HEK293 (cell line): ENCODE results near the gene PTPN20.

Experiments
- CTCF ChIA-PET: fragments of 350-600 bp; formaldehyde crosslinking; extraction: SDS; loops from one replicate; lab custom pipeline; 2021; ENCODE audit warnings: antibody characterized with exemption; lab: Yijun Ruan, JAX
- POLR2A ChIA-PET: fragments of 300-600 bp; formaldehyde crosslinking; extraction: SDS; loops from one replicate; lab custom pipeline; 2020; ENCODE audit warnings: antibody characterized with exemption, inconsistent platforms; lab: Yijun Ruan, JAX
- H3K27ac ChIP-seq: fragments of 200-500 bp; sonication (Bioruptor generic); 2 replicates; pipeline ENCODE4 v1.5.1; 2014; ENCODE audit warnings: low read depth, low read length, control low read depth, inconsistent platforms; ENCODE audit errors: extremely low read depth
- H3K36me3 ChIP-seq, 2 experiments: fragments of 200-500 bp in 1 of 2; sonication (Bioruptor generic) in 1 of 2; 1 replicate in 1 of 2; 2 replicates in 1 of 2; pipeline ENCODE4 v1.5.1; 2014 to 2017; ENCODE audit warnings: inconsistent platforms in 2 of 2, low read length in 2 of 2; ENCODE audit not compliant: control insufficient read depth in 2 of 2, insufficient read depth in 1 of 2
- H3K4me1 ChIP-seq: fragments of 200-500 bp; sonication (Bioruptor generic); 2 replicates; pipeline ENCODE4 v1.5.1; 2014; ENCODE audit warnings: mild to moderate bottlenecking, low read length, inconsistent platforms; ENCODE audit not compliant: control insufficient read depth, insufficient read depth
- H3K4me3 ChIP-seq: 2 replicates; pipeline ENCODE4 v1.5.1; 2011; ENCODE audit warnings: low read depth, mild to moderate bottlenecking, control low read depth, low read length, moderate library complexity
- H3K9me3 ChIP-seq: fragments of 200-500 bp; sonication (Bioruptor generic); 2 replicates; pipeline ENCODE4 v1.5.1; 2014; ENCODE audit warnings: low read depth, low read length, inconsistent platforms; ENCODE audit not compliant: control insufficient read depth, insufficient read depth
- GLIS1 ChIP-seq: fragments of 450-650 bp; formaldehyde crosslinking; IDR thresholded peaks from 2 replicates; pipeline ENCODE4 v1.5.1; 2016; ENCODE audit warnings: missing biosample characterization, missing genetic modification characterization
- HOXD13 ChIP-seq: sonication (generic); formaldehyde crosslinking; IDR thresholded peaks from 2 replicates; pipeline ENCODE4 v1.8.0; 2022; ENCODE audit warnings: missing genetic modification reagents, borderline replicate concordance
- TCF7L2 ChIP-seq: IDR thresholded peaks from 2 replicates; pipeline ENCODE4 v1.6.1; 2011; ENCODE audit warnings: low read depth, mild to moderate bottlenecking, inconsistent platforms, low read length, moderate library complexity, borderline replicate concordance
- TRIM28 ChIP-seq: IDR thresholded peaks from 2 replicates; pipeline ENCODE4 v1.6.1; 2011; ENCODE audit warnings: low read length, control low read depth, borderline replicate concordance
- ZBTB11 ChIP-seq: fragments of 450-650 bp; formaldehyde crosslinking; conservative IDR thresholded peaks from 2 replicates; pipeline ENCODE4 v1.5.1; 2016; ENCODE audit warnings: low read depth, missing biosample characterization, missing genetic modification characterization
- ZBTB17 ChIP-seq: fragments of 450-650 bp; formaldehyde crosslinking; IDR thresholded peaks from 2 replicates; pipeline ENCODE4 v1.5.1; 2016; ENCODE audit warnings: missing biosample characterization, missing genetic modification characterization
- ZBTB21 ChIP-seq: fragments of 450-650 bp; formaldehyde crosslinking; IDR thresholded peaks from 2 replicates; pipeline ENCODE4 v1.5.1; 2017; ENCODE audit warnings: missing biosample characterization, missing genetic modification characterization
- ZFHX2 ChIP-seq: fragments of 450-650 bp; formaldehyde crosslinking; conservative IDR thresholded peaks from 2 replicates; pipeline ENCODE4 v1.5.1; 2016; ENCODE audit warnings: missing biosample characterization, missing genetic modification characterization
- ZFP3 ChIP-seq: fragments of 450-650 bp; formaldehyde crosslinking; IDR thresholded peaks from 2 replicates; pipeline ENCODE4 v1.5.1; 2016; ENCODE audit warnings: low read depth, missing biosample characterization, missing genetic modification characterization
- ZFP69B ChIP-seq: fragments of 450-650 bp; formaldehyde crosslinking; IDR thresholded peaks from 2 replicates; pipeline ENCODE4 v1.5.1; 2016; ENCODE audit warnings: missing biosample characterization, missing genetic modification characterization
- ZNF114 ChIP-seq: fragments of 450-650 bp; formaldehyde crosslinking; IDR thresholded peaks from 2 replicates; pipeline ENCODE4 v1.5.0; 2017; ENCODE audit warnings: missing biosample characterization, missing genetic modification characterization
- ZNF138 ChIP-seq: fragments of 450-650 bp; formaldehyde crosslinking; IDR thresholded peaks from 2 replicates; pipeline ENCODE4 v1.5.1; 2016; ENCODE audit warnings: missing biosample characterization, missing genetic modification characterization, borderline replicate concordance
- ZNF146 ChIP-seq: fragments of 450-650 bp; formaldehyde crosslinking; IDR thresholded peaks from 2 replicates; pipeline ENCODE4 v1.5.1; 2016; ENCODE audit warnings: missing biosample characterization, missing genetic modification characterization
- ZNF169 ChIP-seq: fragments of 450-650 bp; formaldehyde crosslinking; IDR thresholded peaks from 2 replicates; pipeline ENCODE4 v1.5.1; 2016; ENCODE audit warnings: missing biosample characterization, missing genetic modification characterization
- ZNF214 ChIP-seq: fragments of 450-650 bp; formaldehyde crosslinking; IDR thresholded peaks from 2 replicates; pipeline ENCODE4 v1.5.1; 2017; ENCODE audit warnings: missing biosample characterization, mild to moderate bottlenecking, missing genetic modification characterization, borderline replicate concordance
- ZNF366 ChIP-seq: fragments of 450-650 bp; formaldehyde crosslinking; conservative IDR thresholded peaks from 2 replicates; pipeline ENCODE4 v1.5.1; 2016; ENCODE audit warnings: missing biosample characterization, missing genetic modification characterization
- ZNF416 ChIP-seq: fragments of 450-650 bp; formaldehyde crosslinking; IDR thresholded peaks from 2 replicates; pipeline ENCODE4 v1.5.1; 2016; ENCODE audit warnings: missing biosample characterization, missing genetic modification characterization
- ZNF514 ChIP-seq: fragments of 450-650 bp; formaldehyde crosslinking; IDR thresholded peaks from 2 replicates; pipeline ENCODE4 v1.5.1; 2016; ENCODE audit warnings: missing biosample characterization, missing genetic modification characterization
- ZNF548 ChIP-seq: fragments of 450-650 bp; formaldehyde crosslinking; IDR thresholded peaks from 2 replicates; pipeline ENCODE4 v1.5.1; 2016; ENCODE audit warnings: missing biosample characterization, missing genetic modification characterization
- ZNF585B ChIP-seq: fragments of 450-650 bp; formaldehyde crosslinking; IDR thresholded peaks from 2 replicates; pipeline ENCODE4 v1.5.1; 2016; ENCODE audit warnings: missing biosample characterization, missing genetic modification characterization
- ZNF658 ChIP-seq: fragments of 450-650 bp; formaldehyde crosslinking; IDR thresholded peaks from 2 replicates; pipeline ENCODE4; 2016; ENCODE audit warnings: missing biosample characterization, missing genetic modification characterization
- ZNF707 ChIP-seq: fragments of 450-650 bp; formaldehyde crosslinking; IDR thresholded peaks from 2 replicates; pipeline ENCODE4 v1.5.1; 2016; ENCODE audit warnings: missing biosample characterization, missing genetic modification characterization
- ZNF776 ChIP-seq: fragments of 450-650 bp; formaldehyde crosslinking; IDR thresholded peaks from 2 replicates; pipeline ENCODE4 v1.5.0; 2017; ENCODE audit warnings: missing biosample characterization, missing genetic modification characterization, borderline replicate concordance
- TF ChIP-seq, protein P1 (sequence below): fragments of 450-650 bp; formaldehyde crosslinking; IDR thresholded peaks from 2 replicates; pipeline ENCODE4 v1.5.1; 2017; ENCODE audit warnings: missing biosample characterization, missing genetic modification characterization

The PTPN20 gene

DNA sequence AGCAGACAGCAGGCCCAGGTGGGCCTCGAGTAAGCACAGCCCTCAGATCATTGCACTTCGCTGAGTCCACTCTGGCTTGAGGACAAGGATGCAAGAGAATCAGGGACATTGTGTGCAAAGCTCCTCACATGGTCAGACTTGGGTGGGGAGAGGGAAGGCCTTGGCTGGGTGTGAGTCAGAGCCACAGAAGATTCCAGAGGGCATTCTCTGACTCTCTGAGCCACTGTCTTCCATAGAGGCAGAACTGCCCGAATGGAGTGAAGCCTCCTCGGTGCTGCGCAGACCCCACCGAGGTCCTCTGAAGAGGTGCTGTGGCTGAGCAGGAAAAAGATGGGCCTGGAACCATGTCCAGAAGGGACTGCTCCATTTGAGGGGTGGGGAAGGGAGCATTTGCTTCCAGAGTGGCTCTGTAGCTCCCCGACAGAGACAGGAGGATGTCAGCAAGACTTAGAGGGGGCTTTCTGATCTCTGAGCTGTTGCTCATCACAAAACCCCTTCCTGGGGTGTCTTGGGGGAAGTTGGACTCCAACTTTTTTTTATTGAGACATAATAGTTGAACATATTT, 120.8 kb downstream of the PTPN20 start:
- no peak overlapping the region for H3K27ac ChIP-seq
- CTCF ChIA-PET = interaction anchor here (1.1 to 1.8 kb wide), 4 partner anchors 15 to 315 kb away, joined by 3 to 6 read pairs (median 4); no protein-coding TSS in a partner anchor
- no peak for TF ChIP-seq HOXD13 (CRISPR knock-in tag)
- TF ChIP-seq ZNF138 (tag by site-specific recombination) = no peak
- no peak for TF ChIP-seq ZNF707 (tag by site-specific recombination)
- no peak for TF ChIP-seq ZNF514 (tag by site-specific recombination)
- TF ChIP-seq ZFP69B (tag by site-specific recombination) = no peak
- no peak for TF ChIP-seq ZNF169 (tag by site-specific recombination)
- no peak for TF ChIP-seq ZFP3 (tag by site-specific recombination)
- no peak for TF ChIP-seq ZBTB11 (tag by site-specific recombination)
- no peak for TF ChIP-seq ZNF416
- TF ChIP-seq ZNF658 (tag by site-specific recombination) = no peak
- TF ChIP-seq ZNF585B = no peak
- no peaks in the 10 kb centered on the region for H3K4me1 ChIP-seq
- H3K4me3 ChIP-seq = no peak overlapping the region
- no peaks in the 10 kb centered on the region for H3K9me3 ChIP-seq
- POLR2A ChIA-PET = interaction anchor here (0.6 kb wide), 1 partner anchor 348 kb away, joined by 3 read pairs; no protein-coding TSS in a partner anchor
- H3K36me3 ChIP-seq = no peaks in the 10 kb centered on the region

- TF ChIP-seq TRIM28 (no peak), ZNF146 (tag by site-specific recombination) (no peak), ZFHX2 (no peak), ZNF416 (no peak), TCF7L2 (no peak), ZNF214 (no peak), ZNF366 (tag by site-specific recombination) (no peak), ZBTB11 (tag by site-specific recombination) (no peak), ZBTB17 (tag by site-specific recombination) (no peak), ZNF776 (tag by site-specific recombination) (no peak), ZNF114 (tag by site-specific recombination) (no peak), ZNF548 (tag by site-specific recombination) (no peak), ZBTB21 (tag by site-specific recombination) (no peak), GLIS1 (tag by site-specific recombination) (no peak)
- TF ChIP-seq, protein P1, sequence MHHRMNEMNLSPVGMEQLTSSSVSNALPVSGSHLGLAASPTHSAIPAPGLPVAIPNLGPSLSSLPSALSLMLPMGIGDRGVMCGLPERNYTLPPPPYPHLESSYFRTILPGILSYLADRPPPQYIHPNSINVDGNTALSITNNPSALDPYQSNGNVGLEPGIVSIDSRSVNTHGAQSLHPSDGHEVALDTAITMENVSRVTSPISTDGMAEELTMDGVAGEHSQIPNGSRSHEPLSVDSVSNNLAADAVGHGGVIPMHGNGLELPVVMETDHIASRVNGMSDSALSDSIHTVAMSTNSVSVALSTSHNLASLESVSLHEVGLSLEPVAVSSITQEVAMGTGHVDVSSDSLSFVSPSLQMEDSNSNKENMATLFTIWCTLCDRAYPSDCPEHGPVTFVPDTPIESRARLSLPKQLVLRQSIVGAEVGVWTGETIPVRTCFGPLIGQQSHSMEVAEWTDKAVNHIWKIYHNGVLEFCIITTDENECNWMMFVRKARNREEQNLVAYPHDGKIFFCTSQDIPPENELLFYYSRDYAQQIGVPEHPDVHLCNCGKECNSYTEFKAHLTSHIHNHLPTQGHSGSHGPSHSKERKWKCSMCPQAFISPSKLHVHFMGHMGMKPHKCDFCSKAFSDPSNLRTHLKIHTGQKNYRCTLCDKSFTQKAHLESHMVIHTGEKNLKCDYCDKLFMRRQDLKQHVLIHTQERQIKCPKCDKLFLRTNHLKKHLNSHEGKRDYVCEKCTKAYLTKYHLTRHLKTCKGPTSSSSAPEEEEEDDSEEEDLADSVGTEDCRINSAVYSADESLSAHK (tag by site-specific recombination) = no peak
- Histone ChIP-seq H3K4me3 (no peak overlapping the region), H3K36me3 (no peaks in the 10 kb centered on the region), H3K9me3 (no peaks in the 10 kb centered on the region), H3K4me1 (no peaks in the 10 kb centered on the region), H3K27ac (no peak overlapping the region)
- CTCF ChIA-PET = interaction anchor here (0.7 to 4.6 kb wide), 5 partner anchors 8 to 280 kb away, joined by 3 to 28 read pairs (median 4); no protein-coding TSS in a partner anchor
- POLR2A ChIA-PET = no interaction called here
Measured at GRCh38 chr10:47033081-47033480, 121.9 kb downstream of the PTPN20 start.
